ENCODE measurements around the gene F9. TPM values are rescaled to one million over a fixed set of nuclear protein-coding genes. Genes with fewer than 3 reads are reported as not detected.

The F9 gene
- total and polyA plus RNA-seq, 2 of the 8 experiments (the other 6 are each of a cell fraction or from before 2014, with no cell fraction given) = not detected

GRCh38 chrX:139544591-139544990 is 14.1 kb downstream of the F9 start (continued):
- no peak for TF ChIP-seq MAX (IDR thresholded peaks at IDR 0.05)
- TF ChIP-seq CHD7 (IDR thresholded peaks at IDR 0.05; ENCODE audit: insufficient replicate concordance, low read length) = no peak
- no peak for TF ChIP-seq CHD1 (IDR thresholded peaks at IDR 0.05; ENCODE audit: low read depth, low read length)

Data from H1 (cell line).